GM13976 (cell line): ENCODE data around the gene RASSF6.
"Not testable (repeated sequence)": the region's sequence is repeated elsewhere in the genome, so short reads cannot be mapped to it uniquely, and the experiment has no call there.

Source experiments
- DNase-seq: peaks from one replicate; pipeline ENCODE4 v3.0.0; 2012; ENCODE audit warnings: low spot score
- CTCF ChIP-seq: IDR thresholded peaks from 2 replicates; pipeline ENCODE4 v1.5.1; 2012; ENCODE audit warnings: borderline replicate concordance, mild to moderate bottlenecking; ENCODE audit not compliant: insufficient read depth; ENCODE audit errors: extremely low read depth, missing control alignments, control extremely low read depth
- in situ Hi-C: fragments of 300-500 bp; cut with MboI; formaldehyde crosslinking; loops from one replicate; pipeline ENCODE4 v1.12.0; 2022; ENCODE audit warnings: low sequenced_read_pairs, mixed read lengths, inconsistent platforms; ENCODE audit not compliant: unreplicated experiment

RASSF6 gene

GRCh38 chr4:73585345-73585744 is 34.9 kb downstream of the RASSF6 start:
- in situ Hi-C loops: no loop called here
- no peak for DNase-seq

GRCh38 chr4:73583666-73584065 is 36.6 kb downstream of the RASSF6 start:
- in situ Hi-C loops: no loop called here

More at GRCh38 chr4:73585345-73585744, 34.9 kb downstream of the RASSF6 start:
- TF ChIP-seq CTCF: no peak

GRCh38 chr4:73577371-73577770 is 42.9 kb downstream of the RASSF6 start:
- in situ Hi-C loops: loop anchor here (10.0 kb wide), 1 partner anchor 77 kb away; no protein-coding TSS in a partner anchor
- no peak for DNase-seq
- TF ChIP-seq CTCF: no peak

More at GRCh38 chr4:73583666-73584065, 36.6 kb downstream of the RASSF6 start:
- TF ChIP-seq CTCF: no peak
- no peak for DNase-seq

- in situ Hi-C loops: loop anchor here (10.0 kb wide), 1 partner anchor 78 kb away; no protein-coding TSS in a partner anchor
- TF ChIP-seq CTCF: no peak
- no peak for DNase-seq
These were observed 43.9 kb downstream of the RASSF6 start for GRCh38 chr4:73576381-73576780.

GRCh38 chr4:73575660-73576059 is 44.6 kb downstream of the RASSF6 start:
- in situ Hi-C loops: loop anchor here (10.0 kb wide), 1 partner anchor 79 kb away; no protein-coding TSS in a partner anchor
- no peak for DNase-seq
- TF ChIP-seq CTCF: no peak

- in situ Hi-C loops: loop anchor here (10.0 kb wide), 1 partner anchor 81 kb away; no protein-coding TSS in a partner anchor
- peak; percentile 81 for TF ChIP-seq CTCF
- DNase-seq: peak; percentile 36
These were observed 46.3 kb downstream of the RASSF6 start for GRCh38 chr4:73573794-73574528.

- DNase-seq, in situ Hi-C loops: not testable (repeated sequence)
These were observed 69.4 kb downstream of the RASSF6 start for GRCh38 chr4:73550865-73551264.
